SH-SY5Y (cell line): ENCODE results near the gene CREG2.

ENCODE experiments used
- GATA2 ChIP-seq: IDR thresholded peaks from 2 replicates; pipeline ENCODE4 v1.6.1; 2011; ENCODE audit warnings: mild to moderate bottlenecking, low read depth, low read length
- GATA3 ChIP-seq: IDR thresholded peaks from 2 replicates; pipeline ENCODE4 v1.6.1; 2011; ENCODE audit warnings: low read depth, mild to moderate bottlenecking, low read length, moderate library complexity

- TF ChIP-seq GATA3: no peak
- TF ChIP-seq GATA2: no peak
Observed at GRCh38 chr2:101418460-101419095, 31.3 kb upstream of the CREG2 start.
